ENCODE data around the gene DLL3. TPM values are rescaled to one million over a fixed set of nuclear protein-coding genes. Genes with fewer than 3 reads are reported as not detected.

The DLL3 gene
- total and polyA plus RNA-seq, 9 of the 15 experiments (the other 6 are each of a cell fraction or from before 2014, with no cell fraction given): 0.80 to 6.3 (median 1.2) TPM

- no peak overlapping the region for H3K4me3 ChIP-seq
- no peak for FAIRE-seq
- peaks cover 0 to 3% of the 10 kb centered on the region in 2 experiments; a peak in 1 of 5 replicates for H3K4me1 ChIP-seq (replicated peaks in 1 of 2; ENCODE audit: control insufficient read depth in 2 of 2, insufficient read depth in 2 of 2, low read length in 2 of 2)
- intact Hi-C loops (cut with micrococcal nuclease) (no loop called here), in situ Hi-C loops (cut with MboI) (no loop called here)
- 0 out of 2 replicates have a peak, but pooled peaks have one; percentile 21 for TF ChIP-seq POLR2G (IDR thresholded peaks at IDR 0.05; ENCODE audit: low read depth, low read length)
- no peak for TF ChIP-seq DIDO1 (tag; IDR thresholded peaks at IDR 0.05; ENCODE audit: low read depth)
- peak; percentile 53 for TF ChIP-seq RBFOX2 (IDR thresholded peaks at IDR 0.05; ENCODE audit: low read depth, low read length)
- peaks cover 68% of the 10 kb centered on the region for H3K36me3 ChIP-seq (ENCODE audit: control insufficient read depth, insufficient read depth, low read length)
- H3K4me2 ChIP-seq (ENCODE audit: insufficient read depth, low read length): no peak overlapping the region
- H3K27me3 ChIP-seq (ENCODE audit: control insufficient read depth in 2 of 2, insufficient read depth in 2 of 2, low read length in 2 of 2): no peaks in the 10 kb centered on the region
- 89% methylated on average over 10 of the region's 10 CpGs for WGBS (ENCODE audit: insufficient coverage, low coverage, missing lambda C conversion rate)
- H2AFZ ChIP-seq (ENCODE audit: low read depth, low read length): no peak overlapping the region
- ChIA-PET CTCF (ENCODE audit: low intra/inter-chr PET ratio) (no interaction called here), POLR2A (interaction anchor here (0.6 to 0.7 kb wide), 2 partner anchors 23 to 36 kb away, joined by 3 read pairs; no protein-coding TSS in a partner anchor)
- no peak overlapping the region; a peak in 1 of 4 replicates for H3K9ac ChIP-seq (ENCODE audit: insufficient read depth in 1 of 2, low read depth in 2 of 2, low read length in 2 of 2)
- no peaks in the 10 kb centered on the region for H4K20me1 ChIP-seq (replicated peaks; ENCODE audit: control insufficient read depth, insufficient read depth, low read length)
- no peak overlapping the region for H3K27ac ChIP-seq (ENCODE audit: extremely low read depth, low read depth, low read length)
- H3K9me1 ChIP-seq (ENCODE audit: control insufficient read depth, insufficient read depth, low read length): no peaks in the 10 kb centered on the region
- H3K9me3 ChIP-seq (replicated peaks; ENCODE audit: control insufficient read depth, insufficient read depth, low read depth, low read length): no peaks in the 10 kb centered on the region
- no TSS peak for BruUV-seq (replicated peaks)
- DNase-seq (ENCODE audit: extremely low read depth in 1 of 4, low spot score in 3 of 4): peak in 1 of 4 experiments; percentile 12
- ATAC-seq: no peak
- peaks cover 3% of the 10 kb centered on the region; the same call in 1 of the 3 replicates for H3K79me2 ChIP-seq (ENCODE audit: control insufficient read depth, insufficient read depth, low read length)
Measured at GRCh38 chr19:39489756-39490155, 9.0 kb upstream of the DLL3 start.

GRCh38 chr19:39492225-39492624 is 6.5 kb upstream of the DLL3 start:
- CTCF ChIA-PET (ENCODE audit: low intra/inter-chr PET ratio): no interaction called here
- no peak for DNase-seq (ENCODE audit: extremely low read depth in 1 of 4, low spot score in 3 of 4)
- 94% methylated on average over 6 of the region's 6 CpGs for WGBS (ENCODE audit: insufficient coverage, low coverage, missing lambda C conversion rate)
- POLR2A ChIA-PET: interaction anchor here (0.6 to 1.2 kb wide), 4 partner anchors 9 to 57 kb away, joined by 3 to 6 read pairs (median 3); partner anchors contain the start of genes RPS16, SELENOV and TIMM50
- no peaks in the 10 kb centered on the region for H3K27me3 ChIP-seq (ENCODE audit: control insufficient read depth in 2 of 2, insufficient read depth in 2 of 2, low read length in 2 of 2)
- no peak for FAIRE-seq
- H3K4me1 ChIP-seq (replicated peaks in 1 of 2; ENCODE audit: control insufficient read depth in 2 of 2, insufficient read depth in 2 of 2, low read length in 2 of 2): peaks cover 0 to 3% of the 10 kb centered on the region in 2 experiments; a peak in 1 of 5 replicates
- no peaks in the 10 kb centered on the region for H4K20me1 ChIP-seq (replicated peaks; ENCODE audit: control insufficient read depth, insufficient read depth, low read length)
- in situ Hi-C loops (cut with MboI): no loop called here
- TSS peak; percentile 38 for BruUV-seq (replicated peaks)
- H3K9me1 ChIP-seq (ENCODE audit: control insufficient read depth, insufficient read depth, low read length): no peaks in the 10 kb centered on the region
- H3K4me3 ChIP-seq: no peak overlapping the region
- H3K79me2 ChIP-seq (ENCODE audit: control insufficient read depth, insufficient read depth, low read length): no peaks in the 10 kb centered on the region
- no peak overlapping the region for H3K4me2 ChIP-seq (ENCODE audit: insufficient read depth, low read length)
- H2AFZ ChIP-seq (ENCODE audit: low read depth, low read length): no peak overlapping the region
- peaks cover 45% of the 10 kb centered on the region; the same call in 2 of the 3 replicates for H3K36me3 ChIP-seq (ENCODE audit: control insufficient read depth, insufficient read depth, low read length)
- intact Hi-C loops (cut with micrococcal nuclease): no loop called here
- ATAC-seq: 0 out of 3 replicates have a peak, but pooled peaks have one; percentile 14
- TF ChIP-seq ZNF253 (CRISPR knock-in tag; conservative IDR thresholded peaks at IDR 0.05) (no peak), KLF10 (CRISPR knock-in tag; IDR thresholded peaks at IDR 0.05) (no peak), RBM22 (IDR thresholded peaks at IDR 0.05; ENCODE audit: low read depth, low read length, poor library complexity, severe bottlenecking) (no peak), BCOR (IDR thresholded peaks at IDR 0.05) (peak; percentile 85), RBM25 (IDR thresholded peaks at IDR 0.05; ENCODE audit: low read depth, low read length, severe bottlenecking) (peak; percentile 58), ADNP (tag; IDR thresholded peaks at IDR 0.05) (0 out of 2 replicates have a peak, but pooled peaks have one; percentile 31), POLR2A (conservative IDR thresholded peaks at IDR 0.05) (peak; percentile 51; the same call in 1 of the 2 replicates), KDM1A (IDR thresholded peaks at IDR 0.05) (0 out of 4 replicates have a peak, but pooled peaks have one; percentile 7 to 8)
- H3K27ac ChIP-seq (ENCODE audit: extremely low read depth, low read depth, low read length): no peak overlapping the region
- H3K9ac ChIP-seq (ENCODE audit: insufficient read depth in 1 of 2, low read depth in 2 of 2, low read length in 2 of 2): no peak overlapping the region
- no peaks in the 10 kb centered on the region for H3K9me3 ChIP-seq (replicated peaks; ENCODE audit: control insufficient read depth, insufficient read depth, low read depth, low read length)

Measured in K562 (cell line).